GM19043 (cell line): ENCODE results near the gene EPB41.
"Not testable (repeated sequence)": the region's sequence is repeated elsewhere in the genome, so short reads cannot be mapped to it uniquely, and the experiment has no call there.

Experiments
- ATAC-seq: cut with Tn5 transposase; IDR thresholded peaks from one replicate; pipeline ENCODE4 v1.9.1; 2021; ENCODE audit warnings: low read depth; ENCODE audit not compliant: unreplicated experiment

EPB41 gene

GRCh38 chr1:29043274-29043965 lies 129.1 kb downstream of the EPB41 start:
- ATAC-seq: no peak

GRCh38 chr1:29044010-29044409 lies 129.6 kb downstream of the EPB41 start:
- no peak for ATAC-seq

- ATAC-seq: not testable (repeated sequence)
Measured at GRCh38 chr1:29045663-29046062, 131.3 kb downstream of the EPB41 start.

- no peak for ATAC-seq
Measured at GRCh38 chr1:29047142-29047541, 132.8 kb downstream of the EPB41 start.

- no peak for ATAC-seq
Measured at GRCh38 chr1:29050166-29050565, 135.8 kb downstream of the EPB41 start.

- no peak for ATAC-seq
Measured at GRCh38 chr1:29052100-29052499, 137.7 kb downstream of the EPB41 start.

- no peak for ATAC-seq
Measured at GRCh38 chr1:29052941-29053340, 138.6 kb downstream of the EPB41 start.

GRCh38 chr1:29055160-29055559 lies 140.8 kb downstream of the EPB41 start:
- ATAC-seq: no peak

- no peak for ATAC-seq
Measured at GRCh38 chr1:29056256-29056655, 141.9 kb downstream of the EPB41 start.

GRCh38 chr1:29057700-29058099 lies 143.3 kb downstream of the EPB41 start:
- no peak for ATAC-seq

- ATAC-seq: no peak
Measured at GRCh38 chr1:29062157-29062942, 148.0 kb downstream of the EPB41 start.

GRCh38 chr1:29064064-29064463 lies 149.7 kb downstream of the EPB41 start:
- no peak for ATAC-seq

- ATAC-seq: no peak
Measured at GRCh38 chr1:29077155-29077554, 162.8 kb downstream of the EPB41 start.

GRCh38 chr1:29079916-29080629 lies 165.7 kb downstream of the EPB41 start:
- not testable (repeated sequence) for ATAC-seq

- no peak for ATAC-seq
Measured at GRCh38 chr1:29081201-29081600, 166.8 kb downstream of the EPB41 start.

- no peak for ATAC-seq
Measured at GRCh38 chr1:29082519-29082918, 168.2 kb downstream of the EPB41 start.

- no peak for ATAC-seq
Measured at GRCh38 chr1:29083317-29084195, 169.2 kb downstream of the EPB41 start.

- ATAC-seq: no peak
Measured at GRCh38 chr1:29084196-29084521, 169.8 kb downstream of the EPB41 start.

GRCh38 chr1:29090937-29091618 lies 176.7 kb downstream of the EPB41 start:
- no peak for ATAC-seq

GRCh38 chr1:29092704-29093103 lies 178.3 kb downstream of the EPB41 start:
- not testable (repeated sequence) for ATAC-seq
